CD1c-positive myeloid dendritic cell (primary cell): ENCODE measurements around the gene CAD.

ENCODE experiments used
- DNase-seq: peaks from one replicate; pipeline ENCODE4 v3.0.0-alpha.2; 2016; ENCODE audit errors: extremely low spot score

CAD gene

GRCh38 chr2:27225526-27225925 lies 8.4 kb downstream of the CAD start:
- no peak for DNase-seq

GRCh38 chr2:27227501-27227900 lies 10.3 kb downstream of the CAD start:
- DNase-seq, result no peak

GRCh38 chr2:27231921-27232320 lies 14.8 kb downstream of the CAD start:
- no peak for DNase-seq

- DNase-seq, result no peak
These were observed 16.2 kb downstream of the CAD start for GRCh38 chr2:27233341-27233740.

GRCh38 chr2:27236136-27236535 lies 19.0 kb downstream of the CAD start:
- no peak for DNase-seq

GRCh38 chr2:27236626-27237025 lies 19.5 kb downstream of the CAD start:
- no peak for DNase-seq

- DNase-seq, result no peak
These were observed 20.3 kb downstream of the CAD start for GRCh38 chr2:27237341-27237945.

- no peak for DNase-seq
These were observed 21.8 kb downstream of the CAD start for GRCh38 chr2:27238976-27239375.

GRCh38 chr2:27240406-27240805 lies 23.2 kb downstream of the CAD start:
- DNase-seq, result no peak

GRCh38 chr2:27241761-27242613 lies 24.8 kb downstream of the CAD start:
- DNase-seq, result no peak

- no peak for DNase-seq
These were observed 25.4 kb downstream of the CAD start for GRCh38 chr2:27242614-27242951.

- no peak for DNase-seq
These were observed 26.4 kb downstream of the CAD start for GRCh38 chr2:27243391-27244130.

- no peak for DNase-seq
These were observed 27.9 kb downstream of the CAD start for GRCh38 chr2:27245116-27245515.

GRCh38 chr2:27245626-27246025 lies 28.5 kb downstream of the CAD start:
- no peak for DNase-seq

- no peak for DNase-seq
These were observed 30.7 kb downstream of the CAD start for GRCh38 chr2:27247893-27248292.

GRCh38 chr2:27249159-27249890 lies 32.2 kb downstream of the CAD start:
- no peak for DNase-seq

- DNase-seq, result peak; percentile 74
These were observed 32.9 kb downstream of the CAD start for GRCh38 chr2:27249891-27250651.

GRCh38 chr2:27250652-27251379 lies 33.6 kb downstream of the CAD start:
- no peak for DNase-seq

- no peak for DNase-seq
These were observed 34.6 kb downstream of the CAD start for GRCh38 chr2:27251766-27252165.

GRCh38 chr2:27255187-27255586 lies 38.0 kb downstream of the CAD start:
- no peak for DNase-seq

GRCh38 chr2:27255660-27256059 lies 38.5 kb downstream of the CAD start:
- DNase-seq, result no peak
